ENCODE measurements around the gene ATP6V0A1.
"Not testable (repeated sequence)": the region's sequence is repeated elsewhere in the genome, so short reads cannot be mapped to it uniquely, and the experiment has no call there.

The ATP6V0A1 gene

GRCh38 chr17:42547001-42547461 lies 88.4 kb downstream of the ATP6V0A1 start:
- Histone ChIP-seq H3K4me1 (ENCODE audit: control insufficient read depth in 1 of 2, insufficient read depth in 2 of 2, low read length in 2 of 2) (peaks cover 0 to 6% of the 10 kb centered on the region in 2 donors), H3K9me3 (ENCODE audit: control insufficient read depth in 1 of 2, low read length in 2 of 2) (no peaks in the 10 kb centered on the region), H3K27me3 (ENCODE audit: low read depth, low read length) (no peaks in the 10 kb centered on the region), H3K4me3 (ENCODE audit: low read depth in 1 of 2, low read length in 2 of 2) (no peak overlapping the region), H3K36me3 (ENCODE audit: control insufficient read depth in 1 of 2, insufficient read depth in 2 of 2, low read length in 2 of 2) (peaks cover 5 to 20% of the 10 kb centered on the region in 2 donors), H3K27ac (ENCODE audit: low read length) (no peak overlapping the region)

GRCh38 chr17:42547698-42548069 lies 89.0 kb downstream of the ATP6V0A1 start:
- Histone ChIP-seq H3K36me3 (ENCODE audit: control insufficient read depth in 1 of 2, insufficient read depth in 2 of 2, low read length in 2 of 2) (peaks cover 5 to 21% of the 10 kb centered on the region in 2 donors), H3K9me3 (ENCODE audit: control insufficient read depth in 1 of 2, low read length in 2 of 2) (no peaks in the 10 kb centered on the region), H3K4me3 (ENCODE audit: low read depth in 1 of 2, low read length in 2 of 2) (no peak overlapping the region), H3K4me1 (ENCODE audit: control insufficient read depth in 1 of 2, insufficient read depth in 2 of 2, low read length in 2 of 2) (peaks cover 0 to 6% of the 10 kb centered on the region in 2 donors), H3K27ac (ENCODE audit: low read length) (no peak overlapping the region), H3K27me3 (ENCODE audit: low read depth, low read length) (no peaks in the 10 kb centered on the region)

GRCh38 chr17:42548070-42548837 lies 89.6 kb downstream of the ATP6V0A1 start:
- peaks cover 5 to 16% of the 10 kb centered on the region in 2 donors for H3K36me3 ChIP-seq (ENCODE audit: control insufficient read depth in 1 of 2, insufficient read depth in 2 of 2, low read length in 2 of 2)

GRCh38 chr17:42548993-42549755 lies 90.5 kb downstream of the ATP6V0A1 start:
- no peaks in the 10 kb centered on the region for H3K9me3 ChIP-seq (ENCODE audit: control insufficient read depth in 1 of 2, low read length in 2 of 2)
- H3K27ac ChIP-seq (ENCODE audit: low read length), result no peak overlapping the region
- H3K36me3 ChIP-seq (ENCODE audit: control insufficient read depth in 1 of 2, insufficient read depth in 2 of 2, low read length in 2 of 2), result peaks cover 0 to 6% of the 10 kb centered on the region in 2 donors
- H3K4me1 ChIP-seq (ENCODE audit: control insufficient read depth in 1 of 2, insufficient read depth in 2 of 2, low read length in 2 of 2), result peaks cover 0 to 16% of the 10 kb centered on the region in 2 donors
- H3K27me3 ChIP-seq (ENCODE audit: low read depth, low read length), result no peaks in the 10 kb centered on the region
- H3K4me3 ChIP-seq (ENCODE audit: low read depth in 1 of 2, low read length in 2 of 2), result no peak overlapping the region

More at GRCh38 chr17:42548070-42548837, 89.6 kb downstream of the ATP6V0A1 start:
- Histone ChIP-seq H3K4me3 (ENCODE audit: low read depth in 1 of 2, low read length in 2 of 2) (peak overlapping the region in 1 of 2 donors; percentile 36), H3K9me3 (ENCODE audit: control insufficient read depth in 1 of 2, low read length in 2 of 2) (no peaks in the 10 kb centered on the region), H3K27me3 (ENCODE audit: low read depth, low read length) (no peaks in the 10 kb centered on the region), H3K27ac (ENCODE audit: low read length) (no peak overlapping the region), H3K4me1 (ENCODE audit: control insufficient read depth in 1 of 2, insufficient read depth in 2 of 2, low read length in 2 of 2) (peaks cover 0 to 7% of the 10 kb centered on the region in 2 donors)

- H3K36me3 ChIP-seq (ENCODE audit: control insufficient read depth in 1 of 2, insufficient read depth in 2 of 2, low read length in 2 of 2); H3K9me3 ChIP-seq (ENCODE audit: control insufficient read depth in 1 of 2, low read length in 2 of 2); H3K27me3 ChIP-seq (ENCODE audit: low read depth, low read length): not testable (repeated sequence)
- Histone ChIP-seq H3K4me3 (ENCODE audit: low read depth in 1 of 2, low read length in 2 of 2) (peak within 1 kb of the TSS in 1 of 2 donors; percentile 82), H3K27ac (ENCODE audit: low read length) (peak within 1 kb of the TSS; percentile 86), H3K4me1 (ENCODE audit: control insufficient read depth in 1 of 2, insufficient read depth in 2 of 2, low read length in 2 of 2) (peaks cover 0 to 26% of the 10 kb centered on the region in 2 donors)
These were observed 94.1 kb downstream of the ATP6V0A1 start, which contains the start of gene HSD17B1 for GRCh38 chr17:42552736-42553135. Gene HSD17B1, plus strand, starts transcription at chr17:42552923. Its CDS starts 11 bp downstream, at chr17:42552934.

GRCh38 chr17:42553161-42553818 lies 94.6 kb downstream of the ATP6V0A1 start:
- peaks cover 0 to 5% of the 10 kb centered on the region in 2 donors for H3K36me3 ChIP-seq (ENCODE audit: control insufficient read depth in 1 of 2, insufficient read depth in 2 of 2, low read length in 2 of 2)
- H3K27me3 ChIP-seq (ENCODE audit: low read depth, low read length), result no peaks in the 10 kb centered on the region
- peaks cover 0 to 25% of the 10 kb centered on the region in 2 donors for H3K4me1 ChIP-seq (ENCODE audit: control insufficient read depth in 1 of 2, insufficient read depth in 2 of 2, low read length in 2 of 2)
- no peaks in the 10 kb centered on the region for H3K9me3 ChIP-seq (ENCODE audit: control insufficient read depth in 1 of 2, low read length in 2 of 2)
- no peak overlapping the region for H3K27ac ChIP-seq (ENCODE audit: low read length)
- H3K4me3 ChIP-seq (ENCODE audit: low read depth in 1 of 2, low read length in 2 of 2), result peak overlapping the region in 1 of 2 donors; percentile 82

- Histone ChIP-seq H3K9me3 (ENCODE audit: control insufficient read depth in 1 of 2, low read length in 2 of 2) (no peaks in the 10 kb centered on the region), H3K4me1 (ENCODE audit: control insufficient read depth in 1 of 2, insufficient read depth in 2 of 2, low read length in 2 of 2) (peaks cover 0 to 20% of the 10 kb centered on the region in 2 donors), H3K36me3 (ENCODE audit: control insufficient read depth in 1 of 2, insufficient read depth in 2 of 2, low read length in 2 of 2) (peaks cover 0 to 5% of the 10 kb centered on the region in 2 donors), H3K27ac (ENCODE audit: low read length) (peak overlapping the region; percentile 86), H3K27me3 (ENCODE audit: low read depth, low read length) (no peaks in the 10 kb centered on the region), H3K4me3 (ENCODE audit: low read depth in 1 of 2, low read length in 2 of 2) (peak overlapping the region; percentile 63 to 82)
These were observed 95.2 kb downstream of the ATP6V0A1 start for GRCh38 chr17:42553866-42554249.

GRCh38 chr17:42554250-42555121 lies 95.8 kb downstream of the ATP6V0A1 start:
- H3K4me1 ChIP-seq (ENCODE audit: control insufficient read depth in 1 of 2, insufficient read depth in 2 of 2, low read length in 2 of 2), result peaks cover 0 to 20% of the 10 kb centered on the region in 2 donors
- H3K4me3 ChIP-seq (ENCODE audit: low read depth in 1 of 2, low read length in 2 of 2), result peak overlapping the region; percentile 63 to 82
- H3K27me3 ChIP-seq (ENCODE audit: low read depth, low read length), result no peaks in the 10 kb centered on the region
- H3K27ac ChIP-seq (ENCODE audit: low read length), result peak overlapping the region; percentile 86
- no peaks in the 10 kb centered on the region for H3K9me3 ChIP-seq (ENCODE audit: control insufficient read depth in 1 of 2, low read length in 2 of 2)
- H3K36me3 ChIP-seq (ENCODE audit: control insufficient read depth in 1 of 2, insufficient read depth in 2 of 2, low read length in 2 of 2), result peaks cover 0 to 5% of the 10 kb centered on the region in 2 donors

GRCh38 chr17:42555122-42555622 lies 96.5 kb downstream of the ATP6V0A1 start:
- peak overlapping the region; percentile 86 for H3K27ac ChIP-seq (ENCODE audit: low read length)
- H3K27me3 ChIP-seq (ENCODE audit: low read depth, low read length), result no peaks in the 10 kb centered on the region
- H3K9me3 ChIP-seq (ENCODE audit: control insufficient read depth in 1 of 2, low read length in 2 of 2), result no peaks in the 10 kb centered on the region
- peaks cover 0 to 5% of the 10 kb centered on the region in 2 donors for H3K36me3 ChIP-seq (ENCODE audit: control insufficient read depth in 1 of 2, insufficient read depth in 2 of 2, low read length in 2 of 2)
- H3K4me3 ChIP-seq (ENCODE audit: low read depth in 1 of 2, low read length in 2 of 2), result peak overlapping the region; percentile 63 to 82
- peaks cover 0 to 20% of the 10 kb centered on the region in 2 donors for H3K4me1 ChIP-seq (ENCODE audit: control insufficient read depth in 1 of 2, insufficient read depth in 2 of 2, low read length in 2 of 2)

GRCh38 chr17:42555961-42556617 lies 97.4 kb downstream of the ATP6V0A1 start:
- not testable (repeated sequence) for H3K27ac ChIP-seq (ENCODE audit: low read length); H3K27me3 ChIP-seq (ENCODE audit: low read depth, low read length); H3K9me3 ChIP-seq (ENCODE audit: control insufficient read depth in 1 of 2, low read length in 2 of 2); H3K4me3 ChIP-seq (ENCODE audit: low read depth in 1 of 2, low read length in 2 of 2); H3K36me3 ChIP-seq (ENCODE audit: control insufficient read depth in 1 of 2, insufficient read depth in 2 of 2, low read length in 2 of 2)
- H3K4me1 ChIP-seq (ENCODE audit: control insufficient read depth in 1 of 2, insufficient read depth in 2 of 2, low read length in 2 of 2), result peaks cover 0 to 20% of the 10 kb centered on the region in 2 donors

Measured in muscle layer of duodenum (tissue), 2 donors.